Fibroblast of the aortic adventitia (primary cell): Measurements from ENCODE around the gene NOP56. TPM values are rescaled to one million over a fixed set of nuclear protein-coding genes. Genes with fewer than 3 reads are reported as not detected.

Source experiments
- DNase-seq: peaks from one replicate; pipeline ENCODE4 v3.0.0-alpha.2; 2010; ENCODE audit warnings: low read depth
- H3K4me3 ChIP-seq: 2 replicates; pipeline ENCODE4 v1.5.1; 2011; ENCODE audit warnings: low read depth, mild to moderate bottlenecking, control low read depth, low read length, moderate library complexity
- small RNA-seq: library from RNA; depleted of rRNA; stranded (forward); fragments of <200 nt; gene quantifications from one replicate; pipeline ENCODE3, GENCODE V24; 2012
- total RNA-seq: library from RNA; depleted of rRNA; stranded (reverse); fragments of >200 nt; gene quantifications from 2 replicates; pipeline ENCODE4 v1.2.3, GENCODE V29; 2012; ENCODE audit warnings: low replicate concordance
- TF ChIP-seq, protein P1 (sequence below): IDR thresholded peaks from 2 replicates; pipeline ENCODE4 v1.5.1; 2011; ENCODE audit warnings: mild to moderate bottlenecking, low read length, control low read depth, inconsistent platforms; ENCODE audit not compliant: insufficient read depth

The NOP56 gene
- total RNA-seq, 1 donor = 106 TPM

DNA sequence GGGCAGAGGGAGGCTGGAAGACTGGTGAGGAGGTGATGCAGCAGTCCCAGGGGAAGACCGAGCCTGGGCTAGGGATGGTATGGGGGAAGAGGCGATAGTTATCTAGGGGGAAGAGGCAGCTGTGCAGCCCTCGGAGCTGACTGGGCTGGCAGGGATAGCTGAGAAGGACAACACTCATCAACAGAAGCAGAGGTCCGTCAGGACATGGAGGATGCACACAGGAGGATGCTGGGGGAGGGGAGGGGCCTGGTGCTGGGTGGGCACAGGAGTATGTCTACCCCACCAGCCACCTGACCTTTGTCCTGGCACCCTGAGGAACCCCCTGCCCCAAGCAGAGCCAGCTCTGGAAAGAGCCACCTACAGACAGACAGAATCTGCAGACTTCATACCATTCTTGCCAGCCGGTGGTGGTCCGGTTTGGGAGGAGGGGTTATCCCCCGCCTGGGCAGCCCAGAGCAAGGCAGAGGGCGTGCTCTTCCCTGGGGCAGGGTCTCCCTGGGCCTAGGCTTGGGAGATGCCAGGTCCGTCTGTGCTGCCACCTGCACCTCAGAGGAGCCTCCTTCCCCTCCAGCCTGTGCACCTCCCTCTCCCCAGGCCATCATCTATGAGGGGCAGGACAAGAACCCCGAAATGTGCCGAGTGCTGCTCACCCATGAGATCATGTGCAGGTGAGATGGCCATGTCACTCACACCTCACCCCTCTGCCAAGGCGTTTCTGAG lies 55.1 kb downstream of the NOP56 start:
- no peak overlapping the region for H3K4me3 ChIP-seq
- TF ChIP-seq, protein P1, sequence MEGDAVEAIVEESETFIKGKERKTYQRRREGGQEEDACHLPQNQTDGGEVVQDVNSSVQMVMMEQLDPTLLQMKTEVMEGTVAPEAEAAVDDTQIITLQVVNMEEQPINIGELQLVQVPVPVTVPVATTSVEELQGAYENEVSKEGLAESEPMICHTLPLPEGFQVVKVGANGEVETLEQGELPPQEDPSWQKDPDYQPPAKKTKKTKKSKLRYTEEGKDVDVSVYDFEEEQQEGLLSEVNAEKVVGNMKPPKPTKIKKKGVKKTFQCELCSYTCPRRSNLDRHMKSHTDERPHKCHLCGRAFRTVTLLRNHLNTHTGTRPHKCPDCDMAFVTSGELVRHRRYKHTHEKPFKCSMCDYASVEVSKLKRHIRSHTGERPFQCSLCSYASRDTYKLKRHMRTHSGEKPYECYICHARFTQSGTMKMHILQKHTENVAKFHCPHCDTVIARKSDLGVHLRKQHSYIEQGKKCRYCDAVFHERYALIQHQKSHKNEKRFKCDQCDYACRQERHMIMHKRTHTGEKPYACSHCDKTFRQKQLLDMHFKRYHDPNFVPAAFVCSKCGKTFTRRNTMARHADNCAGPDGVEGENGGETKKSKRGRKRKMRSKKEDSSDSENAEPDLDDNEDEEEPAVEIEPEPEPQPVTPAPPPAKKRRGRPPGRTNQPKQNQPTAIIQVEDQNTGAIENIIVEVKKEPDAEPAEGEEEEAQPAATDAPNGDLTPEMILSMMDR = no peak
- DNase-seq = no peak

Small RNA genes within 50 kb of the gene (small RNA-seq; reads per million reads assigned to genes)
- not detected for gene SNORA51
- gene SNORD110 = not detected
- not detected for gene SNORD56
- not detected for gene SNORD57
- gene SNORD86 = not detected

Other genes starting within 250 kb of the NOP56 start
- gene SNRPB, start 181.8 kb upstream of the NOP56 start, total RNA-seq = 47.6 and 86.5 TPM in 2 replicates
- 9.7 and 45.2 TPM in 2 replicates for gene ZNF343, start 143.7 kb upstream of the NOP56 start, total RNA-seq
- gene TMC2, start 116.1 kb upstream of the NOP56 start, total RNA-seq = not detected in 2 replicates
- gene IDH3B, start 11.6 kb downstream of the NOP56 start, total RNA-seq = 64.3 and 71.3 TPM in 2 replicates
- 0.09 and 2.6 TPM in 2 replicates for gene EBF4, start 40.1 kb downstream of the NOP56 start, total RNA-seq
- 3.8 and 48.5 TPM in 2 replicates for gene CPXM1, start 148.0 kb downstream of the NOP56 start, total RNA-seq
- gene C20orf141, start 162.4 kb downstream of the NOP56 start, total RNA-seq = not detected in 2 replicates
- 0.09 TPM in 1 of 2 replicates, not detected in the other for gene TMEM239, start 163.7 kb downstream of the NOP56 start, total RNA-seq
- 21.1 and 31.0 TPM in 2 replicates for gene PCED1A, start 188.0 kb downstream of the NOP56 start, total RNA-seq
- 31.6 and 32.0 TPM in 2 replicates for gene VPS16, start 188.1 kb downstream of the NOP56 start, total RNA-seq
- gene PTPRA, start 220.8 kb downstream of the NOP56 start, total RNA-seq = 10.5 and 75.1 TPM in 2 replicates